ENCODE measurements around the gene SOCS7. TPM values are rescaled to one million over a fixed set of nuclear protein-coding genes. Genes with fewer than 3 reads are reported as not detected.

Gene SOCS7
- total and polyA plus RNA-seq, 2 donors (not counting 1 experiment from before 2014, with no cell fraction given): 9.4 to 20.8 TPM

- H3K27ac Mint-ChIP-seq: no peak overlapping the region
- peaks cover 30% of the 10 kb centered on the region for H3K4me1 Mint-ChIP-seq
- no peak overlapping the region for H3K9ac ChIP-seq (ENCODE audit: low read length)
- H3K79me2 ChIP-seq (ENCODE audit: control insufficient read depth, insufficient read depth, low read length): peaks cover 42% of the 10 kb centered on the region
- no peak overlapping the region for H3K27ac ChIP-seq (ENCODE audit: low read length in 2 of 2)
- no peak overlapping the region for H3K4me3 ChIP-seq (ENCODE audit: control extremely low read depth in 1 of 5, extremely low read depth in 1 of 5, insufficient read depth in 1 of 5, low read depth in 2 of 5, low read length in 4 of 5)
- H2AFZ ChIP-seq (ENCODE audit: insufficient read depth, low read depth, low read length, poor library complexity, severe bottlenecking): no peak overlapping the region
- intact Hi-C loops (cut with micrococcal nuclease): loop anchor here (5.0 kb wide), 2 partner anchors 798 to 1407 kb away; partner anchors contain the start of genes AATF and PLXDC1
- H3K9me3 ChIP-seq (ENCODE audit: control extremely low read depth in 1 of 3, control insufficient read depth in 2 of 3, insufficient read depth in 1 of 3, low read length in 2 of 3): no peaks in the 10 kb centered on the region
- no peak overlapping the region for H3K4me2 ChIP-seq (replicated peaks; ENCODE audit: low read depth, low read length, poor library complexity, severe bottlenecking)
- no peaks in the 10 kb centered on the region for H3K36me3 ChIP-seq (replicated peaks in 1 of 2; ENCODE audit: control extremely low read depth in 1 of 2, control insufficient read depth in 1 of 2, extremely low read depth in 1 of 2, insufficient read depth in 2 of 2, low read length in 1 of 2)
- DNase-seq: no peak
- ATAC-seq (ENCODE audit: low read depth): no peak
- WGBS (ENCODE audit: insufficient coverage): 93% methylated on average over 4 of the region's 7 CpGs
- CTCF ChIA-PET: interaction anchor here (1.5 to 11.6 kb wide), 2 partner anchors 62 to 313 kb away, joined by 5 to 323 read pairs; no protein-coding TSS in a partner anchor
- POLR2A ChIA-PET: no interaction called here
- H3K27me3 ChIP-seq (replicated peaks in 1 of 4; ENCODE audit: control extremely low read depth in 1 of 4, control insufficient read depth in 3 of 4, insufficient read depth in 4 of 4, low read length in 3 of 4): no peaks in the 10 kb centered on the region
- H3K4me1 ChIP-seq (ENCODE audit: control insufficient read depth in 2 of 2, insufficient read depth in 2 of 2, low read length in 2 of 2): peaks cover 11 to 16% of the 10 kb centered on the region in 2 donors
- H4K20me1 ChIP-seq (ENCODE audit: control insufficient read depth, insufficient read depth, low read length, poor library complexity, severe bottlenecking): peaks cover 12% of the 10 kb centered on the region
- no peaks in the 10 kb centered on the region for H3K27me3 Mint-ChIP-seq
- no peaks in the 10 kb centered on the region for H3K9me3 Mint-ChIP-seq (ENCODE audit: insufficient read depth)
- no peak overlapping the region for H3K4me3 Mint-ChIP-seq
- TF ChIP-seq CTCF (IDR thresholded peaks at IDR 0.05) (no peak), EZH2 (IDR thresholded peaks at IDR 0.05; ENCODE audit: borderline replicate concordance, insufficient read depth, low read depth, low read length, poor library complexity, severe bottlenecking) (no peak)
Observed at GRCh38 chr17:38354466-38354865, 2.8 kb downstream of the SOCS7 start.

GRCh38 chr17:38355251-38355650, 3.6 kb downstream of the SOCS7 start:
- DNase-seq: no peak
- Histone ChIP-seq H2AFZ (ENCODE audit: insufficient read depth, low read depth, low read length, poor library complexity, severe bottlenecking) (no peak overlapping the region), H3K4me2 (replicated peaks; ENCODE audit: low read depth, low read length, poor library complexity, severe bottlenecking) (no peak overlapping the region), H3K27ac (ENCODE audit: low read length in 2 of 2) (no peak overlapping the region), H3K4me3 (ENCODE audit: control extremely low read depth in 1 of 5, extremely low read depth in 1 of 5, insufficient read depth in 1 of 5, low read depth in 2 of 5, low read length in 4 of 5) (no peak overlapping the region), H3K9ac (ENCODE audit: low read length) (no peak overlapping the region), H3K9me3 (ENCODE audit: control extremely low read depth in 1 of 3, control insufficient read depth in 2 of 3, insufficient read depth in 1 of 3, low read length in 2 of 3) (no peaks in the 10 kb centered on the region), H3K36me3 (replicated peaks in 1 of 2; ENCODE audit: control extremely low read depth in 1 of 2, control insufficient read depth in 1 of 2, extremely low read depth in 1 of 2, insufficient read depth in 2 of 2, low read length in 1 of 2) (no peaks in the 10 kb centered on the region), H3K4me1 (ENCODE audit: control insufficient read depth in 2 of 2, insufficient read depth in 2 of 2, low read length in 2 of 2) (peaks cover 11 to 16% of the 10 kb centered on the region in 2 donors), H3K27me3 (replicated peaks in 1 of 4; ENCODE audit: control extremely low read depth in 1 of 4, control insufficient read depth in 3 of 4, insufficient read depth in 4 of 4, low read length in 3 of 4) (no peaks in the 10 kb centered on the region), H4K20me1 (ENCODE audit: control insufficient read depth, insufficient read depth, low read length, poor library complexity, severe bottlenecking) (peaks cover 12% of the 10 kb centered on the region), H3K79me2 (ENCODE audit: control insufficient read depth, insufficient read depth, low read length) (peaks cover 42% of the 10 kb centered on the region)
- H3K27me3 Mint-ChIP-seq: no peaks in the 10 kb centered on the region
- H3K4me1 Mint-ChIP-seq: peaks cover 30% of the 10 kb centered on the region
- POLR2A ChIA-PET: interaction anchor here (0.7 kb wide), 1 partner anchor 98 kb away, joined by 3 read pairs; no protein-coding TSS in a partner anchor
- no peak overlapping the region for H3K27ac Mint-ChIP-seq
- intact Hi-C loops (cut with micrococcal nuclease): no loop called here
- H3K9me3 Mint-ChIP-seq (ENCODE audit: insufficient read depth): no peaks in the 10 kb centered on the region
- CTCF ChIA-PET: interaction anchor here (1.1 to 11.6 kb wide), 3 partner anchors 11 to 312 kb away, joined by 3 to 323 read pairs (median 5); partner anchors contain the start of gene GPR179
- ATAC-seq (ENCODE audit: low read depth): no peak
- WGBS (ENCODE audit: insufficient coverage): 94% methylated on average over 3 of the region's 4 CpGs
- no peak for TF ChIP-seq EZH2 (IDR thresholded peaks at IDR 0.05; ENCODE audit: borderline replicate concordance, insufficient read depth, low read depth, low read length, poor library complexity, severe bottlenecking)
- H3K4me3 Mint-ChIP-seq: no peak overlapping the region
